ENCODE measurements around the gene PCNX2. TPM values are rescaled to one million over a fixed set of nuclear protein-coding genes. Genes with fewer than 3 reads are reported as not detected.

The PCNX2 gene
- total RNA-seq, 1 experiment from 2014 or later: 50.8 TPM

DNA sequence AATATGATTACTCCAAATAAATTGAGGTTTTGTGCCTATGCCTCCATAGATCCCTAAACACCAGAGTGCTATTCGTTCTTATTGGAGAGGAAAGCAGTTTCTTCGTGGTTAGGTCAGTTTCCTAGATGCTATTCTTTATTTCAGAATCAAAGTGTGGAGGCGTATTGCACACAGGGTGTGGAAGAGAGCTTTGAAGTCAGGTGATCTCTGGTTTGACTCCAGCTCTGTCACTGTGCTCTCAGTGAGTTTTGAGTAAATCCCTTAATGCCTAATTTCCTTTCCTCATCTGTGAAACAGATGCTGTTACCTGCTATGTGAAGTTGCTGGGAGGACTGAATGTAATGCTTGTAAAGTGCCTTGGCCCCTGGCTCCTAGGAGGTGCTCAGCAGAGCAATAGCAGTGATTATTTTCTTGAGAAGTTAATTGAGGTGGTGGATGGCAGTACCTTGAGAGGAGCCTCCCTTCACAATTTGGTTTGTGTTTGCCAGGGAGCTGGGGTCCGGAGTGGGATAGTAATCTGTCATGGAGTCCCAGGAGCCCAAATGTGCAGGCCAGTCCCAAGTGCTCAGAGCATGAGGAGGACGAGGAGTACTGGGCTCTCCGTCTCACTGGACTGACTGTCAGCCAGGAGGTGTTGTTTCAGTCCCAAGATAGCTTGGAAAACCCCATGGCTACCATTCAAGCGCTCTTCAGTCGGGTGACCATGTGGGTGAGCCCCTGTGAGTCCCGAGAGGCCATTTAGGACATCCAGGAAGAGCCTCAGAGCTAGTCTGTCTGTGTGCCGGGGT lies 330.2 kb downstream of the PCNX2 start:
- DNase-seq (ENCODE audit: low spot score): no peak
- Mint-ChIP-seq H3K4me3 (no peak overlapping the region), H3K9me3 (no peaks in the 10 kb centered on the region), H3K27ac (peak overlapping the region; percentile 46; the same call in 1 of the 2 replicates), H3K4me1 (no peaks in the 10 kb centered on the region), H3K27me3 (ENCODE audit: low read depth) (no peaks in the 10 kb centered on the region), H3K36me3 (peaks cover 42% of the 10 kb centered on the region)
- ChIA-PET POLR2A (no interaction called here), CTCF (no interaction called here)
- TF ChIP-seq ZNF232 (CRISPR knock-in tag; IDR thresholded peaks at IDR 0.05): no peak
- TF ChIP-seq, protein P1, sequence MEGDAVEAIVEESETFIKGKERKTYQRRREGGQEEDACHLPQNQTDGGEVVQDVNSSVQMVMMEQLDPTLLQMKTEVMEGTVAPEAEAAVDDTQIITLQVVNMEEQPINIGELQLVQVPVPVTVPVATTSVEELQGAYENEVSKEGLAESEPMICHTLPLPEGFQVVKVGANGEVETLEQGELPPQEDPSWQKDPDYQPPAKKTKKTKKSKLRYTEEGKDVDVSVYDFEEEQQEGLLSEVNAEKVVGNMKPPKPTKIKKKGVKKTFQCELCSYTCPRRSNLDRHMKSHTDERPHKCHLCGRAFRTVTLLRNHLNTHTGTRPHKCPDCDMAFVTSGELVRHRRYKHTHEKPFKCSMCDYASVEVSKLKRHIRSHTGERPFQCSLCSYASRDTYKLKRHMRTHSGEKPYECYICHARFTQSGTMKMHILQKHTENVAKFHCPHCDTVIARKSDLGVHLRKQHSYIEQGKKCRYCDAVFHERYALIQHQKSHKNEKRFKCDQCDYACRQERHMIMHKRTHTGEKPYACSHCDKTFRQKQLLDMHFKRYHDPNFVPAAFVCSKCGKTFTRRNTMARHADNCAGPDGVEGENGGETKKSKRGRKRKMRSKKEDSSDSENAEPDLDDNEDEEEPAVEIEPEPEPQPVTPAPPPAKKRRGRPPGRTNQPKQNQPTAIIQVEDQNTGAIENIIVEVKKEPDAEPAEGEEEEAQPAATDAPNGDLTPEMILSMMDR (IDR thresholded peaks at IDR 0.05): no peak
- no peak for ATAC-seq

DNA sequence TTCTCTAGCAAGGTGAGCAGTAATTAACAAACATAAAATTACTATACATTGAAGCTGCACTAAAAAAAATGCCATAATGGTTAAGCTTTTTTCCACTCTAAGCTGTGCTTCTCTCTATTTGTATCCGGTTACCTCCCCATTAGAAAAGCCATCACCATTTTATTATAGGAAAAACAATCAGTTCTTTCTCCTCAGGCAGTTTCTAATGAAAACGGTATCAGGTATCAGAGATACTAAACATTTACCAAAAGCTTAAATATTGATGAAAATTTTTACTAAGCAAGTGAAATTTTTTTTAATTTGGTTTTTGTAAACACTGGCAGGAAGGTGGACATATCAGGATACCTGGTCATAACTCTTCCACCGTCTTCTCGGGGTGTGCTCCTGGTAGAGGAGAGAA lies 330.9 kb downstream of the PCNX2 start:
- no peaks in the 10 kb centered on the region for H3K27me3 Mint-ChIP-seq (ENCODE audit: low read depth)
- no peak overlapping the region for H3K4me3 Mint-ChIP-seq
- ATAC-seq: no peak
- no peak overlapping the region for H3K27ac Mint-ChIP-seq
- ChIA-PET CTCF (no interaction called here), POLR2A (no interaction called here)
- TF ChIP-seq JAZF1 (CRISPR knock-in tag; IDR thresholded peaks at IDR 0.05) (no peak), ZNF317 (CRISPR knock-in tag; IDR thresholded peaks at IDR 0.05; ENCODE audit: borderline replicate concordance, low read depth) (no peak), MXD4 (CRISPR knock-in tag; IDR thresholded peaks at IDR 0.05; ENCODE audit: borderline replicate concordance) (no peak), NFYB (CRISPR knock-in tag; conservative IDR thresholded peaks at IDR 0.05; ENCODE audit: low read depth) (no peak), GRHL2 (CRISPR knock-in tag; IDR thresholded peaks at IDR 0.05; ENCODE audit: insufficient replicate concordance, severe bottlenecking) (no peak)
- TF ChIP-seq, protein P2, sequence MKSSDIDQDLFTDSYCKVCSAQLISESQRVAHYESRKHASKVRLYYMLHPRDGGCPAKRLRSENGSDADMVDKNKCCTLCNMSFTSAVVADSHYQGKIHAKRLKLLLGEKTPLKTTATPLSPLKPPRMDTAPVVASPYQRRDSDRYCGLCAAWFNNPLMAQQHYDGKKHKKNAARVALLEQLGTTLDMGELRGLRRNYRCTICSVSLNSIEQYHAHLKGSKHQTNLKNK (CRISPR knock-in tag; IDR thresholded peaks at IDR 0.05): no peak
- TF ChIP-seq, protein P3, sequence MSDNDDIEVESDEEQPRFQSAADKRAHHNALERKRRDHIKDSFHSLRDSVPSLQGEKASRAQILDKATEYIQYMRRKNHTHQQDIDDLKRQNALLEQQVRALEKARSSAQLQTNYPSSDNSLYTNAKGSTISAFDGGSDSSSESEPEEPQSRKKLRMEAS (CRISPR knock-in tag; IDR thresholded peaks at IDR 0.05): no peak
- TF ChIP-seq, protein P4, sequence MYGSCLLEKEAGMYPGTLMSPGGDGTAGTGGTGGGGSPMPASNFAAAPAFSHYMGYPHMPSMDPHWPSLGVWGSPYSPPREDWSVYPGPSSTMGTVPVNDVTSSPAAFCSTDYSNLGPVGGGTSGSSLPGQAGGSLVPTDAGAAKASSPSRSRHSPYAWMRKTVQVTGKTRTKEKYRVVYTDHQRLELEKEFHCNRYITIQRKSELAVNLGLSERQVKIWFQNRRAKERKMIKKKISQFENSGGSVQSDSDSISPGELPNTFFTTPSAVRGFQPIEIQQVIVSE (CRISPR knock-in tag; IDR thresholded peaks at IDR 0.05; ENCODE audit: borderline replicate concordance): no peak
- TF ChIP-seq, protein P5, sequence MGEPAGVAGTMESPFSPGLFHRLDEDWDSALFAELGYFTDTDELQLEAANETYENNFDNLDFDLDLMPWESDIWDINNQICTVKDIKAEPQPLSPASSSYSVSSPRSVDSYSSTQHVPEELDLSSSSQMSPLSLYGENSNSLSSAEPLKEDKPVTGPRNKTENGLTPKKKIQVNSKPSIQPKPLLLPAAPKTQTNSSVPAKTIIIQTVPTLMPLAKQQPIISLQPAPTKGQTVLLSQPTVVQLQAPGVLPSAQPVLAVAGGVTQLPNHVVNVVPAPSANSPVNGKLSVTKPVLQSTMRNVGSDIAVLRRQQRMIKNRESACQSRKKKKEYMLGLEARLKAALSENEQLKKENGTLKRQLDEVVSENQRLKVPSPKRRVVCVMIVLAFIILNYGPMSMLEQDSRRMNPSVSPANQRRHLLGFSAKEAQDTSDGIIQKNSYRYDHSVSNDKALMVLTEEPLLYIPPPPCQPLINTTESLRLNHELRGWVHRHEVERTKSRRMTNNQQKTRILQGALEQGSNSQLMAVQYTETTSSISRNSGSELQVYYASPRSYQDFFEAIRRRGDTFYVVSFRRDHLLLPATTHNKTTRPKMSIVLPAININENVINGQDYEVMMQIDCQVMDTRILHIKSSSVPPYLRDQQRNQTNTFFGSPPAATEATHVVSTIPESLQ (CRISPR knock-in tag; IDR thresholded peaks at IDR 0.05): no peak
- TF ChIP-seq, protein P1 (IDR thresholded peaks at IDR 0.05): no peak
- TF ChIP-seq, protein P6, sequence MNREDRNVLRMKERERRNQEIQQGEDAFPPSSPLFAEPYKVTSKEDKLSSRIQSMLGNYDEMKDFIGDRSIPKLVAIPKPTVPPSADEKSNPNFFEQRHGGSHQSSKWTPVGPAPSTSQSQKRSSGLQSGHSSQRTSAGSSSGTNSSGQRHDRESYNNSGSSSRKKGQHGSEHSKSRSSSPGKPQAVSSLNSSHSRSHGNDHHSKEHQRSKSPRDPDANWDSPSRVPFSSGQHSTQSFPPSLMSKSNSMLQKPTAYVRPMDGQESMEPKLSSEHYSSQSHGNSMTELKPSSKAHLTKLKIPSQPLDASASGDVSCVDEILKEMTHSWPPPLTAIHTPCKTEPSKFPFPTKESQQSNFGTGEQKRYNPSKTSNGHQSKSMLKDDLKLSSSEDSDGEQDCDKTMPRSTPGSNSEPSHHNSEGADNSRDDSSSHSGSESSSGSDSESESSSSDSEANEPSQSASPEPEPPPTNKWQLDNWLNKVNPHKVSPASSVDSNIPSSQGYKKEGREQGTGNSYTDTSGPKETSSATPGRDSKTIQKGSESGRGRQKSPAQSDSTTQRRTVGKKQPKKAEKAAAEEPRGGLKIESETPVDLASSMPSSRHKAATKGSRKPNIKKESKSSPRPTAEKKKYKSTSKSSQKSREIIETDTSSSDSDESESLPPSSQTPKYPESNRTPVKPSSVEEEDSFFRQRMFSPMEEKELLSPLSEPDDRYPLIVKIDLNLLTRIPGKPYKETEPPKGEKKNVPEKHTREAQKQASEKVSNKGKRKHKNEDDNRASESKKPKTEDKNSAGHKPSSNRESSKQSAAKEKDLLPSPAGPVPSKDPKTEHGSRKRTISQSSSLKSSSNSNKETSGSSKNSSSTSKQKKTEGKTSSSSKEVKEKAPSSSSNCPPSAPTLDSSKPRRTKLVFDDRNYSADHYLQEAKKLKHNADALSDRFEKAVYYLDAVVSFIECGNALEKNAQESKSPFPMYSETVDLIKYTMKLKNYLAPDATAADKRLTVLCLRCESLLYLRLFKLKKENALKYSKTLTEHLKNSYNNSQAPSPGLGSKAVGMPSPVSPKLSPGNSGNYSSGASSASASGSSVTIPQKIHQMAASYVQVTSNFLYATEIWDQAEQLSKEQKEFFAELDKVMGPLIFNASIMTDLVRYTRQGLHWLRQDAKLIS (CRISPR knock-in tag; IDR thresholded peaks at IDR 0.05; ENCODE audit: borderline replicate concordance): no peak
- no peaks in the 10 kb centered on the region for H3K4me1 Mint-ChIP-seq
- H3K36me3 Mint-ChIP-seq: peaks cover 35% of the 10 kb centered on the region
- H3K9me3 Mint-ChIP-seq: no peaks in the 10 kb centered on the region
- DNase-seq (ENCODE audit: low spot score): no peak

All from WTC11 (cell line).